Lower leg skin (tissue), 4 donors: ENCODE measurements around the gene UTP3. TPM values are rescaled to one million over a fixed set of nuclear protein-coding genes. Genes with fewer than 3 reads are reported as not detected.
"Not testable (repeated sequence)": the region's sequence is repeated elsewhere in the genome, so short reads cannot be mapped to it uniquely, and the experiment has no call there.

Experiments
- DNase-seq, 2 donors: peaks; one replicate each; pipeline ENCODE4 v3.0.0-alpha.2; 2019; ENCODE audit warnings: low spot score in 2 of 2
- H3K4me3 ChIP-seq: fragments of 200-600 bp; sonication (generic); 2 replicates; pipeline ENCODE4 v1.5.1; 2017; ENCODE audit warnings: mild to moderate bottlenecking, low read depth; ENCODE audit not compliant: poor library complexity, severe bottlenecking
- POLR2A ChIP-seq, 2 donors: fragments of 450-650 bp; IDR thresholded peaks; one replicate each; pipeline ENCODE4 v1.6.1; 2016 to 2017; ENCODE audit warnings: antibody characterized with exemption in 2 of 2, mild to moderate bottlenecking in 1 of 2, moderate library complexity in 1 of 2
- WGBS, 2 donors: methylation state at CpG; one replicate each; pipeline ENCODE4 v1.1.5; 2018; 5-methylcytosine and 5-hydroxymethylcytosine counted together
- intact Hi-C: fragments of 100-400 bp; cut with DNase I; formaldehyde crosslinking; loops from one replicate; pipeline ENCODE4 v1.15.0; 2023; ENCODE audit warnings: low total_unique reads
- total RNA-seq, 4 donors: library from RNA; depleted of rRNA; stranded (reverse); fragments of >200 nt; gene quantifications; one replicate each; pipeline ENCODE4 v1.1.0, GENCODE V29; 2016
- TF ChIP-seq, protein P1 (sequence below), 3 donors: fragments of 450-650 bp; IDR thresholded peaks; one replicate each; pipeline ENCODE4 v1.5.1; 2016; ENCODE audit warnings: antibody characterized with exemption in 3 of 3, mild to moderate bottlenecking in 3 of 3, moderate library complexity in 2 of 3

Gene UTP3
- total RNA-seq, 4 donors from 2014 or later = 12.6 to 32.8 (median 17.6) TPM

DNA sequence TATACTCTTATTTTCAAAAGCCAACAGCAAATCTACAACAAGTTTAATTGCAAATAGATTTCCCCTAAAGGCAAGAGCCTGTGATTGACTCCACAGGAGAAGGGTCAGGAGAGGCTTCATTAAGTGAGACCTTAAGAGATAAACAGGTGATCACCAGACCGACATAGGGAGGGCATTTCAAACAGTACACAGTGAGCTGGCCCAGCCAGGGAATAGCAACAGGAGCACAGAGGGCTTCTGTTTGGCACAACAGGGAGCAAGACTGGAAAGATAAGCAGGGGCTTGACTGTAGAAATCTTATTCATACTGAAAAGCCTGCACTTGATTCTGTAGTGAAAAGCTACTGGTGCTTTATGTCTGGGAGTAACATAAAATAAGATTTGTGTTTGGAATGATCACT, 37.3 kb downstream of the UTP3 start:
- DNase-seq = no peak
- WGBS, 2 donors = 86 to 87% methylated on average over 1 of the region's 1 CpG
- TF ChIP-seq, protein P1, sequence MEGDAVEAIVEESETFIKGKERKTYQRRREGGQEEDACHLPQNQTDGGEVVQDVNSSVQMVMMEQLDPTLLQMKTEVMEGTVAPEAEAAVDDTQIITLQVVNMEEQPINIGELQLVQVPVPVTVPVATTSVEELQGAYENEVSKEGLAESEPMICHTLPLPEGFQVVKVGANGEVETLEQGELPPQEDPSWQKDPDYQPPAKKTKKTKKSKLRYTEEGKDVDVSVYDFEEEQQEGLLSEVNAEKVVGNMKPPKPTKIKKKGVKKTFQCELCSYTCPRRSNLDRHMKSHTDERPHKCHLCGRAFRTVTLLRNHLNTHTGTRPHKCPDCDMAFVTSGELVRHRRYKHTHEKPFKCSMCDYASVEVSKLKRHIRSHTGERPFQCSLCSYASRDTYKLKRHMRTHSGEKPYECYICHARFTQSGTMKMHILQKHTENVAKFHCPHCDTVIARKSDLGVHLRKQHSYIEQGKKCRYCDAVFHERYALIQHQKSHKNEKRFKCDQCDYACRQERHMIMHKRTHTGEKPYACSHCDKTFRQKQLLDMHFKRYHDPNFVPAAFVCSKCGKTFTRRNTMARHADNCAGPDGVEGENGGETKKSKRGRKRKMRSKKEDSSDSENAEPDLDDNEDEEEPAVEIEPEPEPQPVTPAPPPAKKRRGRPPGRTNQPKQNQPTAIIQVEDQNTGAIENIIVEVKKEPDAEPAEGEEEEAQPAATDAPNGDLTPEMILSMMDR (IDR thresholded peaks at IDR 0.05) = no peak
- no peak for TF ChIP-seq POLR2A (IDR thresholded peaks at IDR 0.05)
- intact Hi-C loops = no loop called here
- H3K4me3 ChIP-seq = no peak overlapping the region

DNA sequence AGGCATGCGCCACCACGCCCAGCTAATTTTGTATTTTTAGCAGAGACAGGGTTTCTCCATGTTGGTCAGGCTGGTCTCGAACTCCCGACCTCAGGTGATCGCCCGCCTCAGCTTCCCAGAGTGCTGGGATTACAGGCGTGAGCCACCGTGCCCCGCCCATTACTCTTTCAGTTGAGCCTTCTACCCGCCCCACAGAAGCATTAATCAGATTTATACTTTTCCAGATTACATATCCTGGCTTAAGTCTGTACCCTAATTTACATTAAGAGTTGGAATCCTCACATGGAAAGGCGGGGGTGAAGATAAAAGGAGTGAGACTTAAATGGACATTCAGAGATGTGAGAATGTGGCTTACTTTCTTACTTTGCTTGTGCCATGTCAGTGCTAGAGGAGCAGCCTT, 38.2 kb downstream of the UTP3 start:
- 88 to 94% methylated on average over 11 of the region's 11 CpGs for WGBS, 2 donors
- DNase-seq, intact Hi-C loops, H3K4me3 ChIP-seq: not testable (repeated sequence)

- intact Hi-C loops = no loop called here
- no peak for DNase-seq
- TF ChIP-seq, protein P1 (IDR thresholded peaks at IDR 0.05) = no peak
- no peak for TF ChIP-seq POLR2A (IDR thresholded peaks at IDR 0.05)
- no peak overlapping the region for H3K4me3 ChIP-seq
- WGBS, 2 donors = 83 to 89% methylated on average over 11 of the region's 11 CpGs
These were observed 39.8 kb downstream of the UTP3 start for GRCh38 chr4:70728091-70728490.

DNA sequence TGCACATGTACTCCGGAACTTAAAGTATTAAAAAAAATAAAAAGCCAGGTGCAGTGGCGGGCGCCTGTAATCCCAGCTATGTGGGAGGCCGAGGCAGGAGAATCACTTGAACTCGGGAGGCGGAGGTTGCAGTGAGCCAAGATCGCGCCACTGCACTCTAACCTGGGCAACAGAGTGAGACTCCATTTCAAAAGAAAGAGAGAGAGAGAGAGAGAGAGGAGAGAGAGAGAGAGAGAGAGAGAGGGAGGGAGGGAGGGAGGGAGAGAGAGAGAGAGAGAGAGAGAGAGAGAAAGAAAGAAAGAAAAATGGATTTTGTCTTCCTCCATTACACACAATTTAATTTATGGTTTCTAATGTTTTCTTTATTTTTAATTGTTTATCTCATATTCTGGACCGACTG, 44.5 kb downstream of the UTP3 start:
- 92 to 96% methylated on average over 9 of the region's 9 CpGs for WGBS, 2 donors
- H3K4me3 ChIP-seq, intact Hi-C loops, DNase-seq: not testable (repeated sequence)

GRCh38 chr4:70734168-70734954, 46.0 kb downstream of the UTP3 start:
- intact Hi-C loops = no loop called here
- H3K4me3 ChIP-seq = no peak overlapping the region
- WGBS, 2 donors = 1 to 4% methylated on average over 5 of the region's 5 CpGs
- TF ChIP-seq, protein P1 (IDR thresholded peaks at IDR 0.05) = no peak
- no peak for TF ChIP-seq POLR2A (IDR thresholded peaks at IDR 0.05)
- DNase-seq = no peak

DNA sequence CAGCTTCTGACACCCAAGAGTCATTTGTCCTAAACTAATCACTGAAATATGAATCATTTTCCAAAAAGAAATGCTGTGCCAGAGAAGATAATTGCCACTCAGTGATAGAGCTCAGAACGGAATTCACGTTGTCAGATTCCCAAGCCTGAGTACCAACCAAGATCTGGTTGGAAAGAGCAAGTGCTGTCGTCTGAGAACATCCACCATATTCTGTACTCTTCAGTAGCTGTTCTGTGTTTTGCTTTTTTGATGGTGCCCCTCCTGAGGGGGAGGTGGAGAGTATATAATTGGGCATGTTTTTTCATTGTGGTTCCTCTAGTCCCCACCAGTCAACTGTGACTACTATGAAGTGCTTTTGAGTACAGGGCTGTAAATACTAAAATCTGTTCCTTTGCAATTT, 46.6 kb downstream of the UTP3 start:
- TF ChIP-seq, protein P1 (IDR thresholded peaks at IDR 0.05) = no peak
- no peak for TF ChIP-seq POLR2A (IDR thresholded peaks at IDR 0.05)
- no peak for DNase-seq
- H3K4me3 ChIP-seq = no peak overlapping the region
- WGBS, 2 donors = 0 to 5% methylated on average over 3 of the region's 3 CpGs
- intact Hi-C loops = loop anchor here (5.0 kb wide), 1 partner anchor 863 kb away; no protein-coding TSS in a partner anchor

GRCh38 chr4:70735915-70736314, 47.6 kb downstream of the UTP3 start:
- intact Hi-C loops = loop anchor here (5.0 kb wide), 1 partner anchor 864 kb away; no protein-coding TSS in a partner anchor
- WGBS, 2 donors = 47 to 73% methylated on average over 2 of the region's 2 CpGs
- not testable (repeated sequence) for DNase-seq, H3K4me3 ChIP-seq
